GM12878 (cell line): ENCODE measurements around the gene SLA2. TPM values are rescaled to one million over a fixed set of nuclear protein-coding genes. Genes with fewer than 3 reads are reported as not detected.
"Not testable (repeated sequence)": the region's sequence is repeated elsewhere in the genome, so short reads cannot be mapped to it uniquely, and the experiment has no call there.

Experiments
- ATAC-seq: fragments of 200-7000 bp; cut with Tn5 transposase; 3 replicates; pipeline ENCODE4 v1.9.1; 2020; ENCODE audit warnings: mild to moderate bottlenecking, moderate library complexity
- BruUV-seq: library from RNA; stranded (reverse); fragments of 400-500 nt; replicated peaks from 2 replicates; lab custom pipeline; 2021; lab: Mats Ljungman, UMichigan
- CTCF ChIA-PET: fragments of 300-600 bp; sonication (Branson Sonifier 250); formaldehyde crosslinking; extraction: SDS; loops from one replicate; lab custom pipeline; 2021; ENCODE audit warnings: inconsistent platforms; lab: Yijun Ruan, JAX
- POLR2A ChIA-PET: fragments of 350-600 bp; formaldehyde crosslinking; extraction: SDS; loops from one replicate; lab custom pipeline; 2021; ENCODE audit warnings: inconsistent platforms; lab: Charles Lee
- RAD21 ChIA-PET: fragments of 300-600 bp; sonication (Branson Sonifier 250); formaldehyde crosslinking; loops from one replicate; lab custom pipeline; 2023; ENCODE audit warnings: antibody characterized with exemption; ENCODE audit not compliant: unreplicated experiment; lab: Charles Lee
- SMC1A ChIA-PET: fragments of 300-600 bp; sonication (Branson Sonifier 250); formaldehyde crosslinking; loops from one replicate; lab custom pipeline; 2023; ENCODE audit not compliant: unreplicated experiment, uncharacterized antibody; lab: Charles Lee
- DNase-seq: peaks from one replicate; pipeline ENCODE4 v3.0.0-alpha.2; 2011; ENCODE audit warnings: low read depth, low spot score
- FAIRE-seq: peaks from 3 replicates; lab custom pipeline; 2011; peaks lifted over from hg19 to GRCh38; lab: Jason Lieb, UNC
- H2AFZ ChIP-seq: 2 replicates; pipeline ENCODE4 v1.6.0; 2011; ENCODE audit warnings: low read depth, low read length, control low read depth; ENCODE audit not compliant: control insufficient read depth
- H3K27ac ChIP-seq: 2 replicates; pipeline ENCODE4 v1.5.1; 2011; ENCODE audit warnings: control low read depth; ENCODE audit not compliant: control insufficient read depth, insufficient read depth
- H3K27me3 ChIP-seq, 2 experiments: replicated peaks in 1 of 2; 2 replicates each; pipeline versions ENCODE4 v1.6.0 to v1.6.1; 2011; ENCODE audit warnings: low read length in 1 of 2; ENCODE audit not compliant: control insufficient read depth in 2 of 2, insufficient read depth in 2 of 2
- H3K36me3 ChIP-seq, 2 experiments: 2 replicates each; pipeline ENCODE4 v1.5.1; 2011; ENCODE audit warnings: low read length in 1 of 2; ENCODE audit not compliant: control insufficient read depth in 2 of 2, insufficient read depth in 2 of 2
- H3K4me1 ChIP-seq: 2 replicates; pipeline ENCODE4 v1.6.1; 2011; ENCODE audit warnings: mild to moderate bottlenecking, low read length, moderate library complexity, mixed read lengths; ENCODE audit not compliant: control insufficient read depth, insufficient read depth
- H3K4me2 ChIP-seq: 2 replicates; pipeline ENCODE4 v1.6.0; 2011; ENCODE audit warnings: control low read depth; ENCODE audit not compliant: control insufficient read depth, insufficient read depth
- H3K4me3 ChIP-seq: fragments of 200-600 bp; sonication (generic); 2 replicates; pipeline ENCODE4 v1.5.1; 2016
- H3K79me2 ChIP-seq: 2 replicates; pipeline ENCODE4 v1.6.0; 2011; ENCODE audit warnings: low read length; ENCODE audit not compliant: control insufficient read depth, insufficient read depth
- H3K9ac ChIP-seq: 2 replicates; pipeline ENCODE4 v1.8.0; 2011; ENCODE audit warnings: low read length, control low read depth, mixed read lengths; ENCODE audit not compliant: control insufficient read depth, insufficient read depth
- H3K9me3 ChIP-seq: replicated peaks from 3 replicates; pipeline ENCODE4 v1.5.1; 2011; ENCODE audit warnings: mild to moderate bottlenecking, low read length; ENCODE audit not compliant: control insufficient read depth, insufficient read depth
- H4K20me1 ChIP-seq: 2 replicates; pipeline ENCODE4 v1.6.0; 2011; ENCODE audit not compliant: control insufficient read depth, insufficient read depth
- FOXM1 ChIP-seq: IDR thresholded peaks from 2 replicates; pipeline ENCODE4 v1.6.1; 2012; ENCODE audit warnings: low read depth, mild to moderate bottlenecking, inconsistent platforms, low read length, moderate library complexity
- NR2F1 ChIP-seq: fragments of 450-650 bp; conservative IDR thresholded peaks from 2 replicates; pipeline ENCODE4 v1.6.1; 2017; ENCODE audit warnings: mild to moderate bottlenecking
- WGBS: methylation state at CpG from one replicate; pipeline ENCODE4 v1.1.6; 2016; ENCODE audit warnings: low lambda C conversion rate; ENCODE audit not compliant: insufficient replicate concordance, insufficient coverage; ENCODE audit errors: missing lambda C conversion rate; 5-methylcytosine and 5-hydroxymethylcytosine counted together
- in situ Hi-C: fragments of 300-500 bp; cut with MboI; formaldehyde crosslinking; loops from 9 replicates; pipeline ENCODE4 v1.14.3; 2018; ENCODE audit warnings: mixed read lengths
- intact Hi-C: fragments of 100-400 bp; cut with micrococcal nuclease; formaldehyde crosslinking; loops from one replicate; pipeline ENCODE4 v1.14.2; 2022; ENCODE audit not compliant: unreplicated experiment
- polyA plus RNA-seq, 11 experiments: library from polyadenylated mRNA; depleted of rRNA in 4 of 11; unstranded in 6 of 11; stranded (reverse) in 5 of 11; fragments of >200 nt; fragmentation: Nextera tagmentation in 4 of 11; fragmentation: Illumina TruSeq in 1 of 11; extraction: Ambion mirVana in 4 of 11; extraction: Trizol in 1 of 11; gene quantifications; 1 replicate in 1 of 11; 2 replicates in 10 of 11; pipeline versions ENCODE4 v1.2.1 to v1.2.3, GENCODE V29; 2011 to 2016; ENCODE audit warnings: inconsistent platforms in 2 of 11, missing spikeins in 2 of 11, low read depth in 1 of 11
- total RNA-seq, 4 experiments: library from RNA; depleted of rRNA in 3 of 4; stranded (reverse); fragments of >200 nt in 3 of 4; fragmentation: Illumina TruSeq in 1 of 4; extraction: Trizol in 1 of 4; gene quantifications; 2 replicates each; pipeline versions ENCODE4 v1.2.1 to v1.2.3, GENCODE V29; 2013 to 2021

Gene SLA2
- total and polyA plus RNA-seq, 10 of the 15 experiments (the other 5 are each of a cell fraction or from before 2014, with no cell fraction given), result 0.29 to 3.3 (median 1.4) TPM

GRCh38 chr20:36608388-36608728 lies 37.6 kb downstream of the SLA2 start:
- CTCF ChIA-PET, result interaction anchor here (1.0 to 1.3 kb wide), 2 partner anchors 48 to 275 kb away, joined by 3 read pairs; no protein-coding TSS in a partner anchor
- H3K4me2 ChIP-seq, ATAC-seq, FAIRE-seq, H4K20me1 ChIP-seq, H3K4me1 ChIP-seq, H3K9ac ChIP-seq, H3K9me3 ChIP-seq, BruUV-seq, H3K27me3 ChIP-seq, POLR2A ChIA-PET, DNase-seq, in situ Hi-C loops, SMC1A ChIA-PET, RAD21 ChIA-PET, H3K27ac ChIP-seq, H2AFZ ChIP-seq: not testable (repeated sequence)
- peaks cover 35% of the 10 kb centered on the region for H3K79me2 ChIP-seq
- intact Hi-C loops, result loop anchor here (5.0 to 10.0 kb wide), 2 partner anchors 51 to 256 kb away; a partner anchor contains a TSS
- H3K4me3 ChIP-seq, result peak overlapping the region; percentile 98; the same call in 1 of the 2 replicates
- WGBS, result 100% methylated on average over 4 of the region's 6 CpGs
- peaks cover 20 to 26% of the 10 kb centered on the region in 2 experiments for H3K36me3 ChIP-seq

GRCh38 chr20:36607586-36608387 lies 38.2 kb downstream of the SLA2 start:
- H3K27ac ChIP-seq, result no peak overlapping the region; the same call in 1 of the 2 replicates
- H3K79me2 ChIP-seq, result peaks cover 35% of the 10 kb centered on the region
- ATAC-seq, result no peak
- H3K4me2 ChIP-seq, result peak overlapping the region; percentile 39
- no peak for DNase-seq
- H3K9ac ChIP-seq, result no peak overlapping the region
- H3K4me1 ChIP-seq, result peaks cover 10% of the 10 kb centered on the region; the same call in 1 of the 2 replicates
- peaks cover 18 to 23% of the 10 kb centered on the region in 2 experiments for H3K36me3 ChIP-seq
- no peak for FAIRE-seq
- POLR2A ChIA-PET, result interaction anchor here (0.6 kb wide), 1 partner anchor 89 kb away, joined by 5 read pairs; no protein-coding TSS in a partner anchor
- WGBS, result 80% methylated on average over 7 of the region's 7 CpGs
- no peak overlapping the region for H2AFZ ChIP-seq
- intact Hi-C loops (loop anchor here (5.0 to 10.0 kb wide), 2 partner anchors 50 to 257 kb away; a partner anchor contains a TSS), in situ Hi-C loops (no loop called here)
- RAD21 ChIA-PET, result no interaction called here
- TF ChIP-seq NR2F1 (0 out of 2 replicates have a peak, but pooled peaks have one; percentile 12), FOXM1 (no peak)
- 0 out of 2 replicates have a peak, but pooled peaks cover 2% of the 10 kb centered on the region for H4K20me1 ChIP-seq
- CTCF ChIA-PET, result no interaction called here
- SMC1A ChIA-PET, result interaction anchor here (8.6 kb wide), 1 partner anchor 34 kb away, joined by 83 read pairs; the partner anchor contains the start of gene TGIF2
- peak overlapping the region; percentile 98 for H3K4me3 ChIP-seq
- no peaks in the 10 kb centered on the region for H3K9me3 ChIP-seq
- H3K27me3 ChIP-seq, result no peaks in the 10 kb centered on the region
- BruUV-seq, result no TSS peak
